Neural progenitor cell (in vitro differentiated cells): ENCODE data around the gene CD274.

ENCODE experiments used
- CTCF ChIP-seq: fragments of 200-600 bp; sonication (generic); IDR thresholded peaks from 2 replicates; pipeline ENCODE4 v1.5.1; 2017; ENCODE audit warnings: antibody characterized with exemption, mild to moderate bottlenecking
- EZH2phosphoT487 ChIP-seq: fragments of 200-600 bp; sonication (generic); IDR thresholded peaks from 2 replicates; pipeline ENCODE4 v1.6.1; 2017; ENCODE audit warnings: antibody characterized with exemption

- no peak for TF ChIP-seq CTCF
- no peak for TF ChIP-seq EZH2phosphoT487
Measured at GRCh38 chr9:5509573-5509972, 59.2 kb downstream of the CD274 start.
